GM18861 (cell line): ENCODE data around the gene KAZN.

ENCODE experiments used
- ATAC-seq: cut with Tn5 transposase; IDR thresholded peaks from one replicate; pipeline ENCODE4 v1.9.1; 2021; ENCODE audit not compliant: unreplicated experiment

KAZN gene

DNA sequence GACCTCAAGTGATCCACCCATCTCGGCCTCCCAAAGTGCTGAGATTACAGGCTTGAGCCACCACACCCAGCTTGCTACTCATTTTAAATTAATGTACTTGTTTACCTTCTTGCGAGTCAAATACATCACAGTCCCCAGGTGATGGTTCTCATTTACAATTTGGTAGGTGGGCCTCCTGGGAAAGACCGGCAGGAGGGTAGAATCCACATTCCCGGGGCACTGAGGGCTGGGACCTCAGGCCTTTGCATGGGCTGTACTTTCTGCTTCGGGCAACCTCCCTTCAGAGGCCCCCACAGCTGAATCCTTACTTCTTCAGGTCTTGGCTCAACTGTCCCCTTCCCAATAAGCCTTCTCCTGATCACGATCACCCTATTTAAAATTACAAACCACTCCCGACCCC, 165.5 kb downstream of the KAZN start:
- ATAC-seq, result no peak

DNA sequence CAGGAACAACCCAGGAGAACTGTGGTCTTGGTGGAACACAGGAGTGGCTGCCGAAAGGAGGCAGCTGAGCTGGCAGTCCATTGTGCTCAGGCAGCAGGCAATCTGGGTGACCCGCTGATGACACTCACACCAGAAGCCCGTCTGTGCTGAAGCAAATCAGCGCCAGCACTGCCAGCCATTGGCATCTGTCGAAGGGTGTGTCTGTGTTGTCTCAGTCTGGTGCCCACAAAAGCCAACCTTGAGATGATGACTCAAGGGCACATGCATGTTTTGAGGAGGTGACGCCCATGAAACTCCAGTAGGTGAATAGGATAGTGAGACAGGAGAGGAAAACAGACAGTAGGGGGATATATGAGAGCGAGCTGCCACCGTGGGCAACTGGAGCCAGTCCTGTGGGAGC, 167.3 kb downstream of the KAZN start:
- no peak for ATAC-seq

DNA sequence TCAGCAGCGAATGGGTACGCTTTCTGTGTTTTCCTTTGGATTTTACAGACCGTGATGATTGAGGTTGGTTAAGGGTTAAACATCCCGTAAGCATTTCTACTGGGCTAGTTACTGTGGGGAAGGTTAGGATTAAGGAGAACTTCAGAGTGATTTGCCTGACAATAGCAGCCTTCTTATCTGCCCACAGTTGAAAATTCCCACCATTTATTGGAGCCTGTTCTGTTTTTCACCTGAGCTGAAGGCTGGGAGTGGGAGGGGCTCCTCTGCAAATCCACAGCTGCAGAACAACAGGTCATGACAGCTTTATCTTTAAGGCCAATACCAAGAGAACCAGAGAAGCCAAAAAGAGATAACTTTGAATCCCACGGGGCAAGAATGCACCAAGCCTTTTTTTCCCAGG, 168.6 kb downstream of the KAZN start:
- no peak for ATAC-seq

DNA sequence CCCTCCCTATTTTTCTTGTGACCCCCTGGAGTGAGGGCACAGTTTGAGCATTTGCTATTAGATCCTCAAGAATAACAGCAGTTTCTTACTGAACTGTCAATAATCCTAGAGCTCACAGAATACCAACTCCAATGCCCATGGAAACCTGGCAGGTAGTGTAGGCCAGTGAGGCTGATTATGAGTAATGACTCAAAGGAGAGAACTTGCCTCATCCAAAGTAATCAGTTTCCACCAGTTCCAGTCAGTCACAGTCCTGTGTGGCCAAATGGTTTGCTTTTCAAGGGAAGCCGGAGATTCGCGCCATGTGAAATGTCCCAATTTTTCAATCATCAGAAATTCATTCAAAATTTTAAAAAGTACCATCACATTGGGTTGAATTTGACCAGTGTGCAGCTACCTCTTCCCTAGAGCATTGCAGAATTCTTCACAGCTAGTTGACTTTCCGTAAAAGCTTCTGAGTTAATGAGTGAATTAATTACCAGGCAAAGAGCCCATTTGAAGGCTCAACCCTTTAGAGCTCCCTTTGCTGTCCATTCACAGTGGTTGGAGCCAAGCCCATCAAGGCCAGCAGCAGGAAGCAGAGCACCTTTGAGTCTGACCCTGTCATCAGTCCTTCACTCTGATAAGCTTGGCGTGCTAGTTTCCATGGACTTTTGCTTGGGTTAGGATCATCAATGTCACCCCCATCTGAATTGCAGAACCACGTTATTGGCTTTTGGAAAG, 170.3 kb downstream of the KAZN start:
- no peak for ATAC-seq

DNA sequence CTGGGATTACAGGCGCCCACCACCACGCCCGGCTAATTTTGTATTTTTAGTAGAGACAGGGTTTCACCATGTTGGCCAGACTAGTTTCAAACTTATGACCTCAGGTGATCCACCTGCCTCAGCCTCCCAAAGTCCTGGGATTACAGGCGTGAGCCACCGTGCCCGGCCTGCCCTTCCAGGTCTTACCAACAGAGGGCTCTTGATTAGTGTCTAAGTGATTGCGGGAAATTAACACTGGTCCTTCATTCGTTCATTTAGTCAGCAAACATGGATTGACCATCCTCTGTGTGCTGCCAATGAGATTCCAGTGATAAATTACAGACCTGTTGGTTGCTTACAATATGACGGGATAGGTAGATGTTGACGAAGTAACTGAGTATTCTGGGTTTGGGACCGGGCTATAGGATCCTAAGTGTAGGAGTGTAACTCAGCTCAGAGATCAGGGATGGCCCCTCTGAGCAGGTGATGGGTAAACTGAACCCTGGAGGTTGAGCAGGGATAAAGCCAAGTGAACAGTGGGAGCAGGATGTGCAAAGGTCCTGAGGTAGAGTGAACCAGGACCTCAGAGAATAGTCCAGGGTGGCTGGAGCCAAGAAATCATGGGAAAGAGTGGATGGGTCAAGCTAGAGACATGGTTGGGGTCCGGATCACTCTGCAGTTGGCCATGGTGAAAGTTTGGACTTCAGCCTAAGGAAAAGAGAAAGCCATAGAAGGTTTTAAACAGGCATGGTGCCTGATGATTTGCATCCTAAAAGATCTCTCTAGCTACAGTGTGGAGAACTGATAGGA, 171.2 kb downstream of the KAZN start:
- ATAC-seq, result no peak

DNA sequence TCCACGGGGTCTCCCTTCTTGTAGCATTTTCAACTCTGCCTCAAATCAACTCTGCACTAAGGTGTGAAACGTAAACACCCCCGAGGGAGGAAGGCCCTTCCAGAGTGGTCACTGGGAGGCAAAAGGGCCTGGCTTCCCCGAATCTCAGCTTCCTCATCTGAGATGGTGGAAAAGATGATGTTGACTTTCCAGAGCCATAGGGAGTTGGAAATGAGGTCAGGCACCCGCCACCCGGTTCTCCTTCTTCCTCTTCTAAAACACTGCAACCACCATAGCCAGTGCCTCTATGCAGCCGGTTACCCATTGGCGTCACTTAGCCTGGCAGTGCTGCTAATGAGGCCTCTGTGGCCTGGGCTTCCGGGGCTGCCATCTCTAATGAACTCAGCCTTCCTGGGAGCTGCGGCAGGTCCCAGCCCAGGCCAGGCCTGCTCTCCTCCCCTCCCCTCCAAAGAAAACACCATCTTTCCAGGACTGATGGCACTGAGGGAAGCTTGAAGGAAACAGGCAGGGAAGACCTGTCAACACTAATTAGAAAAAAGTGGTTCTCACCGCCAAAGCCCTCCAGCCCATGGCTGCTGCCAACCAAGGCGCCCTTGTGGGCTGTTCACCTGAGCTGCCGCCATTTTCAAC, 175.0 kb downstream of the KAZN start:
- no peak for ATAC-seq

DNA sequence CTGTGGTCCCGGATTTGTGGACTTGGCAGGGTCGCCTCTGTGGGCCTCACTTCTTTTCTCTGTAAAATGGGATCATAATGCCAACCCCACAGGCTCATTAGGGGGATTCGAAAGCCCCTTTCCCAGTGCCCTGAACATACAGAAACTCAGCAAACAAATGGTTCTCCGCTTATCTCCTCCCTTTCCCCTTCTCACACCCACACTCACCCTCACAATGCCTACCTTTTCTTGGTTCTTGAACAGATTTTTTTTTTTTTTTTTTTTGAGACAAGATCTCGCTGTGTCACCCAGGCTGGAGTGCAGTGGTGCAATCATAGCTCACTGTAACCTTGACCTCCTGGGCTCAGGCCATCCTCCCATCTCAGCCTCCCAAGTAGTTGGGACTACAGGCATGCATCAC, 175.7 kb downstream of the KAZN start:
- no peak for ATAC-seq

DNA sequence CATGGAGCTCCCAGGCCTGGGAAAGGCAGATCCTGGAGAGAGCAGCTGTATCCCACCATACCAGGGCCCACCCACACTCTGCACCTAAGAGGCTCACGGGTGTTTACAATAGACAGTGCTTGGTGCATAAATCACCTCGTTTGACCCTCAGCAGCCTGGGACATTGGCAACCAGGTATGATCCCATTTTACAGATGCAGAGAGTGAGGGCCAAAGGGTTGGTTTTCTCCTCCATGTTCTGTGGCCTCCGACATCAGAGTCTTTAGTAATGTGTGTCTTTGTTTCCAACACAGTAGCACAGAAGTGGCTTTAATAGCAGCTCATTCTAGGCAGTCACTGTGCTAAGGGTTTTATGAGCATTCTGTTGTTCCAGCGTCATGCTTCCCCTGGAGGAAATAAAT, 176.5 kb downstream of the KAZN start:
- no peak for ATAC-seq

DNA sequence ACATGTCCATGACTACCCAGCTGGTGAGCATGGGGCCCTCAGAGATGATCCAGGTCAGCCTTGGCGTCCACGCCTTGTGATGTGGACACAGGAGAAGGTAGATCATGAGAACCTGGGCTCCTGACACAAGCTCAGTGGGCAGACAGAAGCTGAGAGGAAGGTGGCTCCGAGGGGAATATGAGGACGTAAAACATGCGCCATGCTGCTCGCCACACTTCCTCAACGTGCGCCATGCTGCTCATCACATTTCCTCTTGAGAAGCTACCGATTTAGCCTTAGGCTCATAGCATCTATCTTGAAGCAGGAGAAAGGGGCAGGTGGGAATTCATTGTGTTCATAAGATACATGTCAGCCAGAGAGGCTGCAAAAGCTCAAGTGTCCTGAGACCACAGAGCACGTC, 176.9 kb downstream of the KAZN start:
- ATAC-seq, result no peak

DNA sequence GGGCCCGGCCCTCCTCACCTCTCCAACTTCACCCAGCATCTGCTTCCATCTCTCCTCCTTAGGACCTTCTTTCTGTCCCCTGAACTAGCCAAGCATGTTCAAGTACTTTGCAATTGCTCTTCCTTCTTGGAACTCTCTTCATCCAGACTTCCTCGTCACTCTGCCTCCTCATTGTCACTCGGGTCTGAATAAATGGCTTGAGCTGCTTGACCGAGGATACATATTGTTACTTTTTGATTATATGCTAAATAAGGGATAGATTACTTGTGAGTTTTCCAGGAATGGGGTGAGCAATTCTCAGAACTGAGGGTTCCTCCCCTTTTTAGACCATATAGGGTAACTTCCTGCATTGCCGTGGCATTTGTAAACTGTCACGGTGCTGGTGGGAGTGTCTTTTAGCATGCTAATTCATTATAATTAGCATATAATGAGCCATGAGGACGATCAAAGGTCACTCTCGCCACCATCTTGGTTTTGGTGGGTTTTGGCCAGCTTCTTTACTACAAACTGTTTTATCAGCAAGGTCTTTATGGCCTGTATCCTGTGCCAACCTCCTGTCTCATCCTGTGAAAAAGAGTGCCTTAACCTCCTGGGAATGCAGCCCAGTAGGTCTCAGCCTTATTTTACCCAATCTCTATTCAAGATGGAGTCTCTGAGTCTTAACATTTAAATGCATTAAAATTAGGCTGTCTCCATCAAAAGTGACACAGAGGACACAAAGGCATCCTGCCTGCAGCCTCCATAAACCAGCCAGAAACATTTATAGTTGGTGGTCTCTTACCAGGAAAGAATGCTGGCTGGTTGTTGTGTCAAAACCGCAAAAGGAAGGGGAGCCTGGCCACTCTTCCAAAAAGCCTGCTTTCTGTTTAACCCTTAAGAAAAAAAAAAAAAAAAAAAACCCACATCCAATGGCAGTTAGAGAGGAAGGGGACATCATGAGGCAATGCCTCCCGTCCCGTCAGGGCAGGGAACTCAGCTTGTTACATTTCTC, 179.3 kb downstream of the KAZN start:
- no peak for ATAC-seq

DNA sequence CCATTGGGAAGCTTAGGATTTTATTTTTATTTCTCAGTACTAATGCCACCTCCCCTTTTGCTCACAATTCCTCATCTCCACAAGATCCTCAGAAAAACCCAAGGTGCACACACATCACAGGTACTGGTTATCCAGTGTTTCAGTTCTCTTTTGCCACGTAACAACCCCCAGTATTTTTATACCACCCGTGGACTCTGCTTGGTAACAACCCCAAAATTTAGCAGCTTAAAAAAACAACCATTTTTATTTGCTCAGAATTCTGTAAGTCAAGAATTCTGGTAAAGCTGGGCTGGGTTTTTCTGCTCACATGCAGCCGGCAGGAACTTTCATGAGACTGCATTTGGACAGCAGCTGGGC, 180.0 kb downstream of the KAZN start:
- no peak for ATAC-seq

DNA sequence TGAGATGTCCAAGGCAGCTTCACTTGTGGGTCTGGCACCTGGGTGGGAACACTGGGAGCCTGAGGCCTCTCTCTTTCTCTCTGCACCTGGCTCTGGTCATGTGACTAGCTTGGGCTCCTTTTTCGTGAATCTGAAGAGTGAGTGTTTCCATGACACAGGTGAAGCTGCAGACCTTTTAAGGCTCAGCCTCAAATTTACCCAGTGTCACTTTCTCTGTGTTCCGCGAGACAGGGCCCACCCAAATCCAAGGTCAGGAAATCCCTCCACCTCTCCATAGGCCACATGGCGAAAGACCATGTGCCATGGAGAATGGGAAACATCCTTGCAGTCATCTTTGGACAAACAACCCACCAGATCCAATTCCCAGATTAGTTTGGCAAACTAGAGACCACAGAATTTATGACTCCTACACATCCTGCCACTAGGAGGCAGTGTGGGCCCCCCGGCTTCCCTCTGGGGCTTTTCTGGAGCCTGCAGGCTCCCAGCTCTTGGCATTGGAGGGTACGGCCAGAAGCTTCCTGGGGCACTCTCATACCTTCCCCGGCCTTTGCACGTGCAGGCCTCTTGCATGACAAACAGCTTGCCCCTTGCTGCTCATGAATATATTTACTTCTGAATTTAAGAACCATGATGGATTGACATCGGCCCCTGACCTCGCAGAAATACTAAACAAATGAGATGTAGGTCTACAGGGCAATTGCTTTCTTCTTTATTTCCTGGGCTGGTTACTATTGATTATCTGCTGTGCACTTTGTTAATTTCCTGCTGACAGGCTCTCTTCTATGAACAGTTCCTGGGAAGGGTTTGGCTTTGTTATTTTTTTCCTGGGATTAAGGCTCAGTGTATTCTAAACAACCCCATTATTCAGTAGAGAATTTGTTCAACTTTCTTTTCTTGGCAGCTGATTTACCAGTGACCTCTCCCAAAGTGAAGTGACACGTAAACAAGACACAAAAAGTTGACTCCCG, 180.7 kb downstream of the KAZN start:
- ATAC-seq, result no peak

DNA sequence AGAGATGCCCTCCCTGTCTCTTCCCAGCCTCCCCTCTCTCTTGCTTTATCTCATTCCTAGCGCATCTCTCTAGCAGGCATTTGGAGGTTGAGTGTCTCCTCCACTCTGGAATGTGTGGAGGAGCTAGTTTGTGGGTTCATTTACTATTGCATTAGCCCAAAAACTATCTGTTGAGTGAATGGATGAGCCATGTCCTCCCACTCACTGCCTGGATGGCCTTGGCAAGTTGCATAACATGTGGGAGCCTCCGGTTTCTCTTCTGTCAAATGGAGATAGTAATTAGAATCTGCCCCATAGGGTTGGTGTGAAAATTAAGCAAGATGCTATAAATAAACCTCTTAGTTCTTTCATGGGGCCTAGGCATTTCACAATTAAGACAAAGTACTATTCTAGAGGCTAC, 181.8 kb downstream of the KAZN start:
- ATAC-seq, result no peak

DNA sequence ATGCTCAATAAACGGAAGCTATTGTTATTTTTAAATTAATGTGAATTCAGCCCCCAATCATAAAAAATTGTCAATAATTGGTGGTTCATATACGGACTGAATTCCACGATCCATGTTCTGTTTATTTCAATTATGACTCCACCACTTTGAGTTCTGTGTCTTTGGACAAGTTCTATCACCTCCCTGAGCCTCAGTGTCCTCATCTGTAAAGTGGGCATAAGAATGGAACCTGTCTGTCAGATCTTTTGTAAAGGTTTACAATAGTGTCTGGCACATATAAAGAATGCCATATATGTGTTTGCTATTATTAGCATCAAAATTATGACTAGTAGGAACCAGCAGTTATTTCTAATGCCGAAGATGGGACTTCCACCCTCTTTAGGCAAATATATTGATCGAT, 183.3 kb downstream of the KAZN start:
- ATAC-seq, result no peak

DNA sequence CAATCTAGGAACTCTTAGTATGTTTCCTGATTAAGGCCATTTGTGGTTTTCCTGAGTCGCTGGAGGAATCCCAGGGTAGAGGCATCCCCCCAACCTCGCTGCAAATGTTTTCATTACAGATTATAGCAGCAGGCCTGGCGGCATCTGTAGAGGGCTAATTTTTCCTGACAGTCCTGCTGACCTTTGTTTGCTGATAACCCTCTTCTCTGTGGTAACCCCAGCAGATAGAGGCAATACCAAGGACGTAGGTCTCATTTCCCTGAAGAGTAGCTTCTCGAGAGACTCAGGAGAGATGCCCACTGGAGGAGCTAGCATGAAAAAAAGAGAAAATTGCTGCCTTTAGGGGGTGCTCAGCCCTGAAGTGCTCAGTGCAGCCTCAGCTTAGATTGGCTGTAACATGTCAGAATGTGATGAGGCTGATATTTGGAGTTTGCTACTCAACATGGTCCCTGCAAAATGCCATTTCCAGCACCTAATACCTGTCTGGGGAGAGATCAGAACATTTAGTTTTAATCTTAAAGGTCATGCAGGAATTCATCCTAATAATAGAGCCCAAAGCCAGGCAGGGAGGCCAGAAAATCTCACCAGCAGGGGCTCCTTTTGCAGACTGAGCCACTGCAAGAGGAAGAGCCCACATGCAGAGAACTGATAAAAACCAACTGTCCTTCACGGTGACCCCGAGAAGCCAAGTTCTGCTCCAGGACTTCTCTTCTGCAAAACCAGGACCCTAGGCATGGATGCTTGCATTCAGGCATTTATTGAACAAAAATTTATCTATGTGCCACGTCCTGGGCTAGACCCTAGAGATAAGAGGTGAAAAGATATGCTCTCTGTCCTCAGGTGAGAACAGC, 184.5 kb downstream of the KAZN start:
- no peak for ATAC-seq

DNA sequence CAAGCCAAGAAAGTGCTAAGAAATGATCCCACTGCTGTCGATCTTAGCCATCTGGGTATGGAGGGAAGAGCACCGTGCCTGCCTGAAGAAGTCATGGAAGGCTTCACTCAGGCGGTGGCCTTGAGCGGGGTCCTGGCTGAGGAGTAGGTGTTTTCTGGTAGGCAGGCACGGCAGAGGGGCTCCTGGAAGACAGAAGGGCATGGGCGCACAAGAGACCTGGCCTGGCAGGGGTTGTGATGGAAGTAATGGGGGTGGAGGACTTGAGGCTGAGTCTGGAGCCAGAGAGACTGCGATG, 185.1 kb downstream of the KAZN start:
- ATAC-seq, result no peak

DNA sequence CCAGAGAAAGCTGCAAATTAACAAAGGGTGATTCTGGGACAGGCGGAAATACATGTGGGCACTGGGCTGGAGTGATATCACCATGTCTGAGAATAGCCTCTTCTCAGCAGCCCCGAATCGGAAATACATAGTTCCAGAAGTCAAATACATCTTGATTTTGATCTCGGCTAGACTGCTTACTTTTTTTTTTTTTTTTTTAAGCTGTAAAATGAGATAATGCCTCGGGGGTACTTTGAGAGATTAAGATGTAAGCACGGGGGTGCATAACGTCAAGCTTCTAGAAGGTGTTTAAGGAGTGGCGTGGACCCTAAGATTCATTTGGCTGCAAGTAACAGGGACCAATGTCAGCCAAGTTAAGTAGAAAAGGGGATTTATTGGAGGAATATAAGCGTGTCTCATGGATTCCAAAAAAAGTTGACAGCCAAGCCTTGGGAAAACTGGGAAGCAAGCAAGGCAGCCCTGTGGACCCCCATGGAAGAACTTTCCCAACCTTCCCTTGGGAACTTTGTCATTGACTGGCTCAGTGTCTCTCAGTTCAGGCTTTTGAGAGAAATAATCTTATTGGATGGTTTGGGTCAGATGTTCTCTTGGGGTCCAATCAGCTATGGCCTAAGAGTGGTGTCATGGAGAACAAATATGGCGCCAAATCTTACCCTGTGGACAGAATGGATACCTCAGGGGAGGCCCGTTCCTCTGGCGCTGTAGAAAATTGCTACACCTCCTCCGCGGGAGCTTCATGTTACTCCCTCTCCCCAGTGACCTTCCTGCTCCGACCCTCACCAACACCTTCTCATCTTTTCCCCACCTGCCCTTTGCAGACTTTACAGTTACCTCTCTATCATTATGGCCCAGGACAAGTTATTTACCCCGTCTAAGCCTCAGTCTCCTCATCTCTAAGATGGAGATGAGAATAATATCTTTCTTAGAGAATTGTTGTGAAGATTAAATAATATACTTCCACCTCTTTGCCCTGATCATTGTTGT, 186.6 kb downstream of the KAZN start:
- ATAC-seq, result no peak

DNA sequence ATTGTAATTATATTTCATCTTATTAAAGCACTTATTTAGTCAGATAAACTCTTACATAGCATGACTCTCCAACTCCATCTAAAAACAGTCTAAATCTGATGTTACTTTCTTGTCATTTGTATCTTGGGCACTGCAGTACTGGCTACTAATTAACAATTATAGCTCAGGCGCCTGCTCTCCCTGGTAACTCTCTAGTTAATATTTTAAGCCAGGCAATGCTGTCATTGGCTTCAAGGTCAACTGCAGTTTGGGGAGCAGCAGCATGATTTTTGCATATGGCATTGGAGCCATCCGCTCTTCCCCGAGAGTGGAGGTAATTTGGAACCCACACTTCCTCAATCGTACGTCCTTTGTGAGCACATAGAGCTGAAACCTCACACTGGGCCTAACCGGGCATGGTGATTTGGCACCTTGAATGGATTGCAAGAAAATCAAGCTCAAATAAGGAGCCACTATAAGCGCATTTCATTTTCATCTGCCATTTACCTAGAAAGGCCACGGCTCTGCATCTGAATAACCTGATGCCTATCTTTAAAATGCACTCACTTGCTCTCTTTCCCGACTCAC, 187.7 kb downstream of the KAZN start:
- no peak for ATAC-seq
